Measurements from ENCODE around the gene TMEM145. TPM values are rescaled to one million over a fixed set of nuclear protein-coding genes. Genes with fewer than 3 reads are reported as not detected.

Gene TMEM145
- total and polyA plus RNA-seq, 9 of the 15 experiments (the other 6 are each of a cell fraction or from before 2014, with no cell fraction given): 0.80 to 5.5 (median 1.9) TPM; not detected in 3

- TF ChIP-seq FOS (IDR thresholded peaks at IDR 0.05; ENCODE audit: extremely low read depth, insufficient read length): no peak
- TF ChIP-seq ZNF780A (CRISPR knock-in tag; IDR thresholded peaks at IDR 0.05): no peak
- TF ChIP-seq, protein P1, sequence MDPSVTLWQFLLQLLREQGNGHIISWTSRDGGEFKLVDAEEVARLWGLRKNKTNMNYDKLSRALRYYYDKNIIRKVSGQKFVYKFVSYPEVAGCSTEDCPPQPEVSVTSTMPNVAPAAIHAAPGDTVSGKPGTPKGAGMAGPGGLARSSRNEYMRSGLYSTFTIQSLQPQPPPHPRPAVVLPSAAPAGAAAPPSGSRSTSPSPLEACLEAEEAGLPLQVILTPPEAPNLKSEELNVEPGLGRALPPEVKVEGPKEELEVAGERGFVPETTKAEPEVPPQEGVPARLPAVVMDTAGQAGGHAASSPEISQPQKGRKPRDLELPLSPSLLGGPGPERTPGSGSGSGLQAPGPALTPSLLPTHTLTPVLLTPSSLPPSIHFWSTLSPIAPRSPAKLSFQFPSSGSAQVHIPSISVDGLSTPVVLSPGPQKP (CRISPR knock-in tag; IDR thresholded peaks at IDR 0.05): no peak
- TF ChIP-seq ETV5 (CRISPR knock-in tag; IDR thresholded peaks at IDR 0.05; ENCODE audit: low read depth): no peak
- no peak for TF ChIP-seq ZSCAN32 (CRISPR knock-in tag; IDR thresholded peaks at IDR 0.05)
- peak; percentile 55 for TF ChIP-seq HMGN3 (IDR thresholded peaks at IDR 0.05; ENCODE audit: borderline replicate concordance, extremely low read depth, insufficient read length, low read depth, low read length)
- TF ChIP-seq TAF1 (IDR thresholded peaks at IDR 0.05; ENCODE audit: control insufficient read depth, extremely low read depth, insufficient read depth, low read length, severe bottlenecking): no peak
- TF ChIP-seq FOSL1 (tag; conservative IDR thresholded peaks at IDR 0.05): no peak
- TF ChIP-seq, protein P2, sequence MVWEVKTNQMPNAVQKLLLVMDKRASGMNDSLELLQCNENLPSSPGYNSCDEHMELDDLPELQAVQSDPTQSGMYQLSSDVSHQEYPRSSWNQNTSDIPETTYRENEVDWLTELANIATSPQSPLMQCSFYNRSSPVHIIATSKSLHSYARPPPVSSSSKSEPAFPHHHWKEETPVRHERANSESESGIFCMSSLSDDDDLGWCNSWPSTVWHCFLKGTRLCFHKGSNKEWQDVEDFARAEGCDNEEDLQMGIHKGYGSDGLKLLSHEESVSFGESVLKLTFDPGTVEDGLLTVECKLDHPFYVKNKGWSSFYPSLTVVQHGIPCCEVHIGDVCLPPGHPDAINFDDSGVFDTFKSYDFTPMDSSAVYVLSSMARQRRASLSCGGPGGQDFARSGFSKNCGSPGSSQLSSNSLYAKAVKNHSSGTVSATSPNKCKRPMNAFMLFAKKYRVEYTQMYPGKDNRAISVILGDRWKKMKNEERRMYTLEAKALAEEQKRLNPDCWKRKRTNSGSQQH (CRISPR knock-in tag; IDR thresholded peaks at IDR 0.05): 0 out of 2 replicates have a peak, but pooled peaks have one; percentile 4
Observed at GRCh38 chr19:42283188-42284065, 29.7 kb upstream of the TMEM145 start (continued).

All from K562 (cell line).